HepG2 (cell line): ENCODE data around the gene EPS8L1. TPM values are rescaled to one million over a fixed set of nuclear protein-coding genes. Genes with fewer than 3 reads are reported as not detected.

ENCODE experiments used
- FOXA3 ChIP-seq: IDR thresholded peaks from 2 replicates; pipeline ENCODE4 v1.6.1; 2016; ENCODE audit warnings: missing genetic modification reagents, missing compliant biosample characterization
- GABPA ChIP-seq, 2 experiments: IDR thresholded peaks; 2 replicates each; pipeline ENCODE4 v1.6.1; 2011 to 2016; ENCODE audit warnings: low read depth in 2 of 2, low read length in 1 of 2, missing biosample characterization in 1 of 2, missing genetic modification characterization in 1 of 2
- HCFC1 ChIP-seq: fragments of 150-350 bp; IDR thresholded peaks from 2 replicates; pipeline ENCODE4 v1.6.1; 2014; ENCODE audit warnings: low read depth, low read length
- HNF4G ChIP-seq, 2 experiments: sonication (generic) in 1 of 2; formaldehyde crosslinking in 1 of 2; IDR thresholded peaks; 2 replicates each; pipeline versions ENCODE4 v1.4.0 to v1.6.1; 2011 to 2020; ENCODE audit warnings: borderline replicate concordance in 2 of 2, low read depth in 2 of 2, mild to moderate bottlenecking in 2 of 2, low read length in 1 of 2, missing genetic modification reagents in 1 of 2, moderate library complexity in 1 of 2
- MIER2 ChIP-seq: IDR thresholded peaks from 2 replicates; pipeline ENCODE4 v1.6.1; 2016; ENCODE audit warnings: missing biosample characterization, missing genetic modification reagents
- PHF8 ChIP-seq: sonication (generic); formaldehyde crosslinking; IDR thresholded peaks from 2 replicates; pipeline ENCODE4 v1.5.0; 2020; ENCODE audit warnings: missing genetic modification reagents
- RBM39 ChIP-seq: fragments of 200-400 bp; formaldehyde crosslinking; IDR thresholded peaks from one replicate; pipeline ENCODE4 v1.6.1; 2018; ENCODE audit warnings: antibody characterized with exemption, mild to moderate bottlenecking, low read depth, low read length; ENCODE audit not compliant: poor library complexity, severe bottlenecking
- RFX5 ChIP-seq: IDR thresholded peaks from 2 replicates; pipeline ENCODE4 v1.6.1; 2011; ENCODE audit warnings: low read depth, low read length, improper control_type of control experiment
- RFXAP ChIP-seq: sonication (generic); formaldehyde crosslinking; IDR thresholded peaks from 2 replicates; pipeline ENCODE4 v1.4.0; 2020; ENCODE audit warnings: missing genetic modification reagents, borderline replicate concordance
- RXRB ChIP-seq: IDR thresholded peaks from 2 replicates; pipeline ENCODE4 v1.6.1; 2016; ENCODE audit warnings: borderline replicate concordance, missing genetic modification reagents, missing compliant biosample characterization
- SOX6 ChIP-seq, 2 experiments: fragments of 450-650 bp in 1 of 2; sonication (generic) in 1 of 2; formaldehyde crosslinking in 1 of 2; IDR thresholded peaks; 2 replicates each; pipeline versions ENCODE4 v1.4.0 to v1.6.1; 2017 to 2020; ENCODE audit warnings: antibody characterized with exemption in 1 of 2, mild to moderate bottlenecking in 1 of 2, missing genetic modification reagents in 1 of 2
- STAG1 ChIP-seq: sonication (generic); formaldehyde crosslinking; IDR thresholded peaks from 2 replicates; pipeline ENCODE4 v1.4.0; 2020; ENCODE audit warnings: missing genetic modification reagents
- SUZ12 ChIP-seq: fragments of 150-350 bp; IDR thresholded peaks from 2 replicates; pipeline ENCODE4 v1.6.1; 2014; ENCODE audit warnings: low read depth, low read length
- ZFP90 ChIP-seq: sonication (generic); formaldehyde crosslinking; IDR thresholded peaks from 2 replicates; pipeline ENCODE4 v1.8.0; 2022; ENCODE audit warnings: missing genetic modification reagents, mild to moderate bottlenecking, inconsistent platforms, borderline replicate concordance
- ZKSCAN1 ChIP-seq: fragments of 150-350 bp; IDR thresholded peaks from 2 replicates; pipeline ENCODE4 v1.6.1; 2014; ENCODE audit warnings: low read length
- ZNF263 ChIP-seq: sonication (generic); formaldehyde crosslinking; IDR thresholded peaks from 2 replicates; pipeline ENCODE4 v1.4.0; 2020; ENCODE audit warnings: missing genetic modification reagents
- ZNF616 ChIP-seq: sonication (generic); formaldehyde crosslinking; IDR thresholded peaks from 2 replicates; pipeline ENCODE4 v1.5.0; 2020; ENCODE audit warnings: low read depth, mild to moderate bottlenecking, missing genetic modification reagents
- ZNF660 ChIP-seq: sonication (generic); formaldehyde crosslinking; IDR thresholded peaks from 2 replicates; pipeline ENCODE4 v1.5.1; 2020; ENCODE audit warnings: mild to moderate bottlenecking, low read depth, missing genetic modification reagents, borderline replicate concordance
- ZNF709 ChIP-seq: sonication (generic); formaldehyde crosslinking; IDR thresholded peaks from 2 replicates; pipeline ENCODE4 v1.5.0; 2020; ENCODE audit warnings: mild to moderate bottlenecking, missing genetic modification reagents
- ZNF780A ChIP-seq: sonication (generic); formaldehyde crosslinking; IDR thresholded peaks from 2 replicates; pipeline ENCODE4 v1.8.0; 2022; ENCODE audit warnings: mild to moderate bottlenecking, missing genetic modification reagents, moderate library complexity
- polyA plus RNA-seq, 8 experiments: library from polyadenylated mRNA; depleted of rRNA in 3 of 8; stranded (reverse) in 7 of 8; unstranded in 1 of 8; fragments of >200 nt; fragmentation: Illumina TruSeq in 4 of 8; extraction: Trizol in 4 of 8; gene quantifications; 2 replicates each; pipeline versions ENCODE4 v1.2.1 to v1.2.3, GENCODE V29; 2011 to 2016; ENCODE audit warnings: low read depth in 4 of 8, missing spikeins in 1 of 8, mixed read lengths in 1 of 8; ENCODE audit not compliant: insufficient read depth in 1 of 8
- total RNA-seq, 5 experiments: library from RNA; depleted of rRNA; stranded (reverse); fragments of >200 nt; fragmentation: Illumina TruSeq; extraction: Trizol; gene quantifications; 2 replicates each; pipeline ENCODE4 v1.2.3, GENCODE V29; 2016; ENCODE audit warnings: low read depth in 1 of 5
- TF ChIP-seq, protein P1 (sequence below): sonication (generic); formaldehyde crosslinking; IDR thresholded peaks from 2 replicates; pipeline ENCODE4 v1.5.1; 2020; ENCODE audit warnings: mild to moderate bottlenecking, missing genetic modification reagents
- TF ChIP-seq, protein P2 (sequence below): sonication (generic); formaldehyde crosslinking; conservative IDR thresholded peaks from 2 replicates; pipeline ENCODE4 v1.8.0; 2022; ENCODE audit warnings: missing genetic modification reagents
- TF ChIP-seq, protein P3 (sequence below): fragments of 450-650 bp; IDR thresholded peaks from 2 replicates; pipeline ENCODE4 v1.6.1; 2017
- TF ChIP-seq, protein P4 (sequence below): IDR thresholded peaks from 2 replicates; pipeline ENCODE4 v1.6.1; 2012; ENCODE audit warnings: inconsistent platforms

EPS8L1 gene
- total and polyA plus RNA-seq, 2 of the 13 experiments (the other 11 are each of a cell fraction or from before 2014, with no cell fraction given): 3.0 to 6.3 TPM

DNA sequence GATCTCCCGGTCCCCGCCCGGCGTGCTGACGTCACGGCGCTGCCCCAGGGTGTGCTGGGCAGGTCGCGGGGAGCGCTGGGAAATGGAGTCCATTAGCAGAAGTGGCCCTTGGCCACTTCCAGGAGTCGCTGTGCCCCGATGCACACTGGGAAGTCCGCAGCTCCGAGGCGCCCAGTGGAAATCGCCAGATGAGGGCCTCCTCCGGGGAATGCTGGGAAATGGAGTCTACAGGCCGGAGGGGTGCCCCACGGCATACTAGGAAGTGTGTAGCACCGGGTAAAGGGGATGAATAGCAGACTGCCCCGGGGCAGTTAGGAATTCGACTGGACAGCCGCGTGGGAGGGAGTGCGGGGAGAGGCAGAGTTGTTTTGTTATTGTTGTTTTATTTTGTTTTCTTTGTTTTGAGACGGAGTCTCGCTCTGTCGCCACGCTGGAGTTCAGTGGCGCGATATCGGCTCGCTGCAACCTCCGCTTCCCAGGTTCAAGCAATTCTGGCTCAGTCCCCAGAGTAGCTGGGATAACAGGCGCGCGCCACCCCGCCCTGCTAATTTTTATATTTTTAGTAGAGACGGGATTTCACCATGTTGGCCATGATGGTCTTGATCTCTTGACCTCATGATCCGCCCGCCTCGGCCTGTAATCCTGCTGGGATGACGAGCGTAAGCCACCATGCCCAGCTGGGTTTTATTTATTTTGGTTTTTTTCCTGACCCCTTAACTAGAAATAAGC lies 42.2 kb downstream of the EPS8L1 start (continued):
- TF ChIP-seq, protein P1, sequence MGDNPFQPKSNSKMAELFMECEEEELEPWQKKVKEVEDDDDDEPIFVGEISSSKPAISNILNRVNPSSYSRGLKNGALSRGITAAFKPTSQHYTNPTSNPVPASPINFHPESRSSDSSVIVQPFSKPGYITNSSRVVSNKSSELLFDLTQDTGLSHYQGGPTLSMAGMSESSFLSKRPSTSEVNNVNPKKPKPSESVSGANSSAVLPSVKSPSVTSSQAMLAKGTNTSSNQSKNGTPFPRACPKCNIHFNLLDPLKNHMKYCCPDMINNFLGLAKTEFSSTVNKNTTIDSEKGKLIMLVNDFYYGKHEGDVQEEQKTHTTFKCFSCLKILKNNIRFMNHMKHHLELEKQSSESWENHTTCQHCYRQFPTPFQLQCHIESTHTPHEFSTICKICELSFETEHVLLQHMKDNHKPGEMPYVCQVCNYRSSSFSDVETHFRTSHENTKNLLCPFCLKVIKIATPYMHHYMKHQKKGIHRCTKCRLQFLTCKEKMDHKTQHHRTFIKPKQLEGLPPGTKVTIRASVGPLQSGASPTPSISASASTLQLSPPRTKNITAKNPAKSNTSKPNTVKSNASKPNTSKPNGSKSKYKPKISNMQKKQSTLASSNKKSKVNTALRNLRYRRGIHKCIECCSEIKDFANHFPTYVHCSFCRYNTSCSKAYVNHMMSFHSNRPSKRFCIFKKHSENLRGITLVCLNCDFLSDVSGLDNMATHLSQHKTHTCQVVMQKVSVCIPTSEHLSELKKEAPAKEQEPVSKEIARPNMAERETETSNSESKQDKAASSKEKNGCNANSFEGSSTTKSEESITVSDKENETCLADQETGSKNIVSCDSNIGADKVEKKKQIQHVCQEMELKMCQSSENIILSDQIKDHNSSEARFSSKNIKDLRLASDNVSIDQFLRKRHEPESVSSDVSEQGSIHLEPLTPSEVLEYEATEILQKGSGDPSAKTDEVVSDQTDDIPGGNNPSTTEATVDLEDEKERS (CRISPR knock-in tag): no peak
- no peak for TF ChIP-seq ZNF780A
- TF ChIP-seq FOXA3: peak; percentile 44; the same call in 1 of the 2 replicates
- 0 out of 2 replicates have a peak, but pooled peaks have one; percentile 37 for TF ChIP-seq RFXAP (CRISPR knock-in tag)
- TF ChIP-seq ZNF709 (CRISPR knock-in tag): no peak
- TF ChIP-seq, protein P2, sequence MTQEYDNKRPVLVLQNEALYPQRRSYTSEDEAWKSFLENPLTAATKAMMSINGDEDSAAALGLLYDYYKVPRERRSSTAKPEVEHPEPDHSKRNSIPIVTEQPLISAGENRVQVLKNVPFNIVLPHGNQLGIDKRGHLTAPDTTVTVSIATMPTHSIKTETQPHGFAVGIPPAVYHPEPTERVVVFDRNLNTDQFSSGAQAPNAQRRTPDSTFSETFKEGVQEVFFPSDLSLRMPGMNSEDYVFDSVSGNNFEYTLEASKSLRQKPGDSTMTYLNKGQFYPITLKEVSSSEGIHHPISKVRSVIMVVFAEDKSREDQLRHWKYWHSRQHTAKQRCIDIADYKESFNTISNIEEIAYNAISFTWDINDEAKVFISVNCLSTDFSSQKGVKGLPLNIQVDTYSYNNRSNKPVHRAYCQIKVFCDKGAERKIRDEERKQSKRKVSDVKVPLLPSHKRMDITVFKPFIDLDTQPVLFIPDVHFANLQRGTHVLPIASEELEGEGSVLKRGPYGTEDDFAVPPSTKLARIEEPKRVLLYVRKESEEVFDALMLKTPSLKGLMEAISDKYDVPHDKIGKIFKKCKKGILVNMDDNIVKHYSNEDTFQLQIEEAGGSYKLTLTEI (CRISPR knock-in tag): no peak
- TF ChIP-seq RFX5: no peak
- no peak for TF ChIP-seq ZNF616
- TF ChIP-seq STAG1 (CRISPR knock-in tag): no peak
- no peak for TF ChIP-seq RBM39
- TF ChIP-seq RXRB (CRISPR knock-in tag): no peak
- TF ChIP-seq, protein P3, sequence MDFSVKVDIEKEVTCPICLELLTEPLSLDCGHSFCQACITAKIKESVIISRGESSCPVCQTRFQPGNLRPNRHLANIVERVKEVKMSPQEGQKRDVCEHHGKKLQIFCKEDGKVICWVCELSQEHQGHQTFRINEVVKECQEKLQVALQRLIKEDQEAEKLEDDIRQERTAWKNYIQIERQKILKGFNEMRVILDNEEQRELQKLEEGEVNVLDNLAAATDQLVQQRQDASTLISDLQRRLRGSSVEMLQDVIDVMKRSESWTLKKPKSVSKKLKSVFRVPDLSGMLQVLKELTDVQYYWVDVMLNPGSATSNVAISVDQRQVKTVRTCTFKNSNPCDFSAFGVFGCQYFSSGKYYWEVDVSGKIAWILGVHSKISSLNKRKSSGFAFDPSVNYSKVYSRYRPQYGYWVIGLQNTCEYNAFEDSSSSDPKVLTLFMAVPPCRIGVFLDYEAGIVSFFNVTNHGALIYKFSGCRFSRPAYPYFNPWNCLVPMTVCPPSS: no peak
- TF ChIP-seq SOX6 (IDR thresholded peaks at IDR 0.05): no peak
- TF ChIP-seq SOX6 (CRISPR knock-in tag; IDR thresholded peaks at IDR 0.05): no peak; the same call in 1 of the 2 replicates
- no peak for TF ChIP-seq MIER2 (CRISPR knock-in tag)
- no peak for TF ChIP-seq HNF4G (IDR thresholded peaks at IDR 0.05; ENCODE audit: borderline replicate concordance, low read depth, low read length)
- no peak for TF ChIP-seq HNF4G (CRISPR knock-in tag; IDR thresholded peaks at IDR 0.05; ENCODE audit: borderline replicate concordance, low read depth)
- TF ChIP-seq GABPA (IDR thresholded peaks at IDR 0.05; ENCODE audit: low read depth, low read length): peak; percentile 57
- TF ChIP-seq GABPA (CRISPR knock-in tag; IDR thresholded peaks at IDR 0.05; ENCODE audit: low read depth): peak; percentile 88
- 0 out of 2 replicates have a peak, but pooled peaks have one; percentile 20 for TF ChIP-seq ZFP90 (CRISPR knock-in tag)
- TF ChIP-seq ZNF660: no peak
- peak; percentile 62; the same call in 1 of the 2 replicates for TF ChIP-seq PHF8 (CRISPR knock-in tag)
- TF ChIP-seq HCFC1: peak; percentile 94
- TF ChIP-seq SUZ12: peak; percentile 87
- TF ChIP-seq ZKSCAN1: no peak
- TF ChIP-seq ZNF263 (CRISPR knock-in tag): no peak
- TF ChIP-seq, protein P4, sequence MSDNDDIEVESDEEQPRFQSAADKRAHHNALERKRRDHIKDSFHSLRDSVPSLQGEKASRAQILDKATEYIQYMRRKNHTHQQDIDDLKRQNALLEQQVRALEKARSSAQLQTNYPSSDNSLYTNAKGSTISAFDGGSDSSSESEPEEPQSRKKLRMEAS: peak; percentile 40
